ENCODE results near the gene WSCD2. TPM values are rescaled to one million over a fixed set of nuclear protein-coding genes. Genes with fewer than 3 reads are reported as not detected.

The WSCD2 gene
- total RNA-seq, 2 experiments from 2014 or later, result not detected

GRCh38 chr12:108123402-108123801 lies 5.7 kb upstream of the WSCD2 start:
- intact Hi-C loops (cut with DNase I, micrococcal nuclease), result no loop called here
- no peaks in the 10 kb centered on the region for H3K9me3 Mint-ChIP-seq
- TF ChIP-seq CTCF (IDR thresholded peaks at IDR 0.05), result no peak

GRCh38 chr12:108125073-108125472 lies 4.0 kb upstream of the WSCD2 start:
- H3K4me1 ChIP-seq (ENCODE audit: insufficient read depth, low read length), result peaks cover 3% of the 10 kb centered on the region
- Mint-ChIP-seq H3K27ac (no peak overlapping the region), H3K27me3 (peaks cover 58% of the 10 kb centered on the region)

More at GRCh38 chr12:108123402-108123801, 5.7 kb upstream of the WSCD2 start:
- Mint-ChIP-seq H3K4me3 (no peak overlapping the region), H3K36me3 (ENCODE audit: low read depth) (no peaks in the 10 kb centered on the region), H3K4me1 (ENCODE audit: low read depth) (peaks cover 3% of the 10 kb centered on the region), H3K27me3 (peaks cover 62% of the 10 kb centered on the region), H3K27ac (no peak overlapping the region)
- no peak for ATAC-seq (ENCODE audit: poor library complexity)
- H3K27ac ChIP-seq (ENCODE audit: low read depth in 1 of 2, low read length in 2 of 2), result no peak overlapping the region
- POLR2A ChIA-PET, result no interaction called here
- H3K36me3 ChIP-seq (ENCODE audit: insufficient read depth, low read length), result no peaks in the 10 kb centered on the region
- DNase-seq, result no peak
- peaks cover 4 to 5% of the 10 kb centered on the region in 2 experiments for H3K9me3 ChIP-seq (ENCODE audit: control insufficient read depth in 1 of 2, insufficient read depth in 1 of 2, low read length in 2 of 2)
- H3K4me1 ChIP-seq (ENCODE audit: insufficient read depth, low read length), result no peaks in the 10 kb centered on the region
- H3K27me3 ChIP-seq (ENCODE audit: control insufficient read depth in 1 of 2, insufficient read depth in 2 of 2, low read length in 2 of 2), result peaks cover 13 to 27% of the 10 kb centered on the region in 2 experiments
- CTCF ChIA-PET, result no interaction called here
- H3K4me3 ChIP-seq (ENCODE audit: low read length), result no peak overlapping the region

GRCh38 chr12:108126212-108126611 lies 2.9 kb upstream of the WSCD2 start:
- Histone ChIP-seq H3K27ac (ENCODE audit: low read depth in 1 of 2, low read length in 2 of 2) (no peak overlapping the region), H3K4me3 (ENCODE audit: low read length) (no peak overlapping the region), H3K36me3 (ENCODE audit: insufficient read depth, low read length) (no peaks in the 10 kb centered on the region), H3K27me3 (ENCODE audit: control insufficient read depth in 1 of 2, insufficient read depth in 2 of 2, low read length in 2 of 2) (peaks cover 35 to 51% of the 10 kb centered on the region in 2 experiments), H3K9me3 (ENCODE audit: control insufficient read depth in 1 of 2, insufficient read depth in 1 of 2, low read length in 2 of 2) (peaks cover 4 to 13% of the 10 kb centered on the region in 2 experiments), H3K4me1 (ENCODE audit: insufficient read depth, low read length) (peaks cover 3% of the 10 kb centered on the region)
- ATAC-seq (ENCODE audit: poor library complexity), result no peak
- H3K36me3 Mint-ChIP-seq (ENCODE audit: low read depth), result no peaks in the 10 kb centered on the region
- intact Hi-C loops (cut with DNase I, micrococcal nuclease), result no loop called here
- H3K27me3 Mint-ChIP-seq, result peaks cover 59% of the 10 kb centered on the region
- H3K9me3 Mint-ChIP-seq, result no peaks in the 10 kb centered on the region
- TF ChIP-seq CTCF (IDR thresholded peaks at IDR 0.05), result no peak
- H3K27ac Mint-ChIP-seq, result no peak overlapping the region
- POLR2A ChIA-PET, result no interaction called here
- H3K4me3 Mint-ChIP-seq, result no peak overlapping the region
- CTCF ChIA-PET, result no interaction called here
- peaks cover 5% of the 10 kb centered on the region for H3K4me1 Mint-ChIP-seq (ENCODE audit: low read depth)
- DNase-seq, result no peak

More at GRCh38 chr12:108125073-108125472, 4.0 kb upstream of the WSCD2 start:
- no peaks in the 10 kb centered on the region for H3K9me3 Mint-ChIP-seq
- Histone ChIP-seq H3K4me3 (ENCODE audit: low read length) (no peak overlapping the region), H3K9me3 (ENCODE audit: control insufficient read depth in 1 of 2, insufficient read depth in 1 of 2, low read length in 2 of 2) (peaks cover 4 to 12% of the 10 kb centered on the region in 2 experiments), H3K27me3 (ENCODE audit: control insufficient read depth in 1 of 2, insufficient read depth in 2 of 2, low read length in 2 of 2) (peaks cover 24 to 41% of the 10 kb centered on the region in 2 experiments), H3K27ac (ENCODE audit: low read depth in 1 of 2, low read length in 2 of 2) (no peak overlapping the region), H3K36me3 (ENCODE audit: insufficient read depth, low read length) (no peaks in the 10 kb centered on the region)
- DNase-seq (no peak), ATAC-seq (ENCODE audit: poor library complexity) (no peak)
- CTCF ChIA-PET, result no interaction called here
- H3K4me3 Mint-ChIP-seq, result no peak overlapping the region
- intact Hi-C loops (cut with DNase I, micrococcal nuclease), result no loop called here
- peaks cover 5% of the 10 kb centered on the region for H3K4me1 Mint-ChIP-seq (ENCODE audit: low read depth)
- no peaks in the 10 kb centered on the region for H3K36me3 Mint-ChIP-seq (ENCODE audit: low read depth)
- no peak for TF ChIP-seq CTCF (IDR thresholded peaks at IDR 0.05)
- POLR2A ChIA-PET, result no interaction called here

All from CD4-positive, alpha-beta T cell (primary cell).